Spleen (tissue), 7 donors: ENCODE results near the gene KANSL1L.

Experiments used
- POLR2A ChIP-seq, 3 donors: fragments of 450-650 bp; IDR thresholded peaks; one replicate each; pipeline ENCODE4 v1.5.1; 2017; ENCODE audit warnings: antibody characterized with exemption in 3 of 3, mild to moderate bottlenecking in 1 of 3
- TF ChIP-seq, protein P1 (sequence below), 11 experiments: fragments of 200-600 bp in 7 of 11; fragments of 450-650 bp in 4 of 11; sonication (generic) in 4 of 11; IDR thresholded peaks in 8 of 11; conservative IDR thresholded peaks in 3 of 11; 1 replicate in 7 of 11; 2 replicates in 4 of 11; pipeline versions ENCODE4 v1.4.0 to v1.8.0; 2016 to 2021; ENCODE audit warnings: antibody characterized with exemption in 11 of 11, inconsistent platforms in 4 of 11, mild to moderate bottlenecking in 1 of 11
- donor health status: DM: no; HTN: no; CAD: no; lungs with moderate emphysema.
- donor health status: DM: no; HTN: no; CAD: no.
- donor health status: DM: no; HTN: no; CAD: no.

DNA sequence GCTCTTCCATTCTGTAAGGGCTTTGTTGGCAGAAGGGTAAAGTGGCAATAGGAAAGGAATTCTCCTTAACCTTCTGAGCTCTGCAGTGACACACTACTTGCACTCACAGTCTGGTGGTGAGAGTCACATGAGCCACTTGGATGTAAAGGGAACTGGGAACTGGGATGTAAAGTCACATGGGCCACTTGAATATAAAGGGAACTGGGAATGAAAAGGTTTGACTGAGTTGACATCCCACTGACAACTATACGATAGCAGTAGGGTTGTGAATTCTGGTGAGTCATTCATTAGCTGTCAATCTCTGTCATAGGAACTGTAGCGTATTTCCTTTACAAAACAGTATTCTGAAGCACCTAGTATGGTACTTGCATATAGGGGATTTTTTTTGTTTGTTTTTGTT, 163.3 kb downstream of the KANSL1L start:
- TF ChIP-seq, protein P1, sequence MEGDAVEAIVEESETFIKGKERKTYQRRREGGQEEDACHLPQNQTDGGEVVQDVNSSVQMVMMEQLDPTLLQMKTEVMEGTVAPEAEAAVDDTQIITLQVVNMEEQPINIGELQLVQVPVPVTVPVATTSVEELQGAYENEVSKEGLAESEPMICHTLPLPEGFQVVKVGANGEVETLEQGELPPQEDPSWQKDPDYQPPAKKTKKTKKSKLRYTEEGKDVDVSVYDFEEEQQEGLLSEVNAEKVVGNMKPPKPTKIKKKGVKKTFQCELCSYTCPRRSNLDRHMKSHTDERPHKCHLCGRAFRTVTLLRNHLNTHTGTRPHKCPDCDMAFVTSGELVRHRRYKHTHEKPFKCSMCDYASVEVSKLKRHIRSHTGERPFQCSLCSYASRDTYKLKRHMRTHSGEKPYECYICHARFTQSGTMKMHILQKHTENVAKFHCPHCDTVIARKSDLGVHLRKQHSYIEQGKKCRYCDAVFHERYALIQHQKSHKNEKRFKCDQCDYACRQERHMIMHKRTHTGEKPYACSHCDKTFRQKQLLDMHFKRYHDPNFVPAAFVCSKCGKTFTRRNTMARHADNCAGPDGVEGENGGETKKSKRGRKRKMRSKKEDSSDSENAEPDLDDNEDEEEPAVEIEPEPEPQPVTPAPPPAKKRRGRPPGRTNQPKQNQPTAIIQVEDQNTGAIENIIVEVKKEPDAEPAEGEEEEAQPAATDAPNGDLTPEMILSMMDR (IDR thresholded peaks at IDR 0.05 in 8 of 11, conservative IDR thresholded peaks at IDR 0.05 in 3 of 11): no peak
- no peak for TF ChIP-seq POLR2A (IDR thresholded peaks at IDR 0.05)
